Measurements from ENCODE around the gene GNAT2. TPM values are rescaled to one million over a fixed set of nuclear protein-coding genes. Genes with fewer than 3 reads are reported as not detected.

Gene GNAT2
- total and polyA plus RNA-seq, 10 of the 15 experiments (the other 5 are each of a cell fraction or from before 2014, with no cell fraction given), result 0.08 to 1.3 (median 0.41) TPM

DNA sequence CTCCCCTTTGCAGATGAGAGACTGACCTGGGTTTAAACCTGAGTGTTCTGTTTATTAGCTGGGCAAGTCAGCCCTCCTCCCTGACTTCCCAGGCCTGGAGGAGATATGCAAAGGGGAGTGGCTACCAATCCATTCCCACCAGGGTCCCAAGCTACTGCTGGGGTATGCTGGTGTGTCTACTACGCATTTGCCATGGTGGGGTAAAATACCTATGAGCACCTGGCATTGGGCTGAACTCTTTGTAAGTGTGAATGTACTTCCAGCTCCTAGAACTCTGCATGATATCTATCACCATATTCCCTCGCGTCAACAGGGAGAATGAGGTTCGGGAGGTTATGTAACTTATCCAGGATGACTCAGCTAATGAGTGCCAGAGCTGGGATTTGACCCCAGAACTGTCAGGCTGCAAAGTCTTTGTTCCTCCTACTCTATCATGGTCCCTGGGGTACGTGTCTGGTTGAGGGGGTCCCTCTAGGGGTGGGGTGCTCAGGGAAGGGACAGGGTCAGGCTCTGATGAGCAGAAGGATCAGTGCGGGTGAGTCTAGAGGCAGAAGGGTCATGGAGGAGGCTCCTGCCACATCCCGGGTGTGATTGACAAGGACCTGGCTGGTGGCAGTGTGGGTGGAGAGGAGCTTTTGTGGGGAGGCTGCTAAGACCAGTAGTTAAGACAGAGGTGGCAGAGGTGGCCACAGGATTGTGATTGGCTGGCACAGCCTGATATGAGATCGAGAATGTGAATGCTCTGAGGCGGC lies 17.0 kb upstream of the GNAT2 start:
- ChIA-PET POLR2A (interaction anchor here (1.3 to 1.9 kb wide), 4 partner anchors 12 to 90 kb away, joined by 3 to 8 read pairs (median 5); partner anchors contain the start of gene GNAI3), RAD21 (ENCODE audit: unreplicated experiment) (interaction anchor here (0.8 to 7.3 kb wide), 6 partner anchors 19 to 348 kb away, joined by 3 to 106 read pairs (median 5); partner anchors contain the start of genes AHCYL1, GSTM1 and GSTM4), SMC1A (ENCODE audit: uncharacterized antibody, unreplicated experiment) (interaction anchor here (0.8 to 9.1 kb wide), 11 partner anchors 13 to 349 kb away, joined by 3 to 117 read pairs (median 3); partner anchors contain the start of genes AHCYL1 and GNAI3), CTCF (interaction anchor here (0.5 to 10.7 kb wide), 13 partner anchors 11 to 374 kb away, joined by 3 to 299 read pairs (median 4); partner anchors contain the start of genes AHCYL1 and GSTM4)
- ATAC-seq (no peak), DNase-seq (ENCODE audit: low read depth, low spot score) (no peak), FAIRE-seq (no peak)
- no peak overlapping the region for H3K9ac ChIP-seq (ENCODE audit: control insufficient read depth, insufficient read depth, low read length)
- intact Hi-C loops (cut with micrococcal nuclease; ENCODE audit: unreplicated experiment) (no loop called here), in situ Hi-C loops (cut with MboI) (no loop called here)
- no peak overlapping the region for H3K27ac ChIP-seq (ENCODE audit: control insufficient read depth, insufficient read depth)
- no peak overlapping the region for H2AFZ ChIP-seq (ENCODE audit: control insufficient read depth, low read depth, low read length)
- no TSS peak for BruUV-seq (replicated peaks)
- H3K4me1 ChIP-seq (ENCODE audit: control insufficient read depth, insufficient read depth, low read length), result peaks cover 14% of the 10 kb centered on the region
- TF ChIP-seq, protein P1, sequence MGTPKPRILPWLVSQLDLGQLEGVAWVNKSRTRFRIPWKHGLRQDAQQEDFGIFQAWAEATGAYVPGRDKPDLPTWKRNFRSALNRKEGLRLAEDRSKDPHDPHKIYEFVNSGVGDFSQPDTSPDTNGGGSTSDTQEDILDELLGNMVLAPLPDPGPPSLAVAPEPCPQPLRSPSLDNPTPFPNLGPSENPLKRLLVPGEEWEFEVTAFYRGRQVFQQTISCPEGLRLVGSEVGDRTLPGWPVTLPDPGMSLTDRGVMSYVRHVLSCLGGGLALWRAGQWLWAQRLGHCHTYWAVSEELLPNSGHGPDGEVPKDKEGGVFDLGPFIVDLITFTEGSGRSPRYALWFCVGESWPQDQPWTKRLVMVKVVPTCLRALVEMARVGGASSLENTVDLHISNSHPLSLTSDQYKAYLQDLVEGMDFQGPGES (IDR thresholded peaks at IDR 0.05), result no peak
- 0 out of 2 replicates have a peak, but pooled peaks have one; percentile 27 for TF ChIP-seq NFYB (IDR thresholded peaks at IDR 0.05; ENCODE audit: insufficient read depth, low read depth, low read length)
- peaks cover 1 to 4% of the 10 kb centered on the region in 2 experiments; a peak in 3 of 4 replicates for H3K36me3 ChIP-seq (ENCODE audit: control insufficient read depth in 2 of 2, insufficient read depth in 2 of 2, low read length in 1 of 2)
- no peak overlapping the region for H3K4me2 ChIP-seq (ENCODE audit: control insufficient read depth, insufficient read depth)
- no peaks in the 10 kb centered on the region for H4K20me1 ChIP-seq (ENCODE audit: control insufficient read depth, insufficient read depth)
- no peaks in the 10 kb centered on the region for H3K27me3 ChIP-seq (replicated peaks in 1 of 2; ENCODE audit: control insufficient read depth in 2 of 2, insufficient read depth in 2 of 2, low read length in 1 of 2)
- 92% methylated on average over 9 of the region's 9 CpGs for WGBS (ENCODE audit: insufficient coverage, insufficient replicate concordance, low lambda C conversion rate, missing lambda C conversion rate)
- no peaks in the 10 kb centered on the region for H3K79me2 ChIP-seq (ENCODE audit: control insufficient read depth, insufficient read depth, low read length)
- no peaks in the 10 kb centered on the region for H3K9me3 ChIP-seq (replicated peaks; ENCODE audit: control insufficient read depth, insufficient read depth, low read length)
- H3K4me3 ChIP-seq, result no peak overlapping the region

DNA sequence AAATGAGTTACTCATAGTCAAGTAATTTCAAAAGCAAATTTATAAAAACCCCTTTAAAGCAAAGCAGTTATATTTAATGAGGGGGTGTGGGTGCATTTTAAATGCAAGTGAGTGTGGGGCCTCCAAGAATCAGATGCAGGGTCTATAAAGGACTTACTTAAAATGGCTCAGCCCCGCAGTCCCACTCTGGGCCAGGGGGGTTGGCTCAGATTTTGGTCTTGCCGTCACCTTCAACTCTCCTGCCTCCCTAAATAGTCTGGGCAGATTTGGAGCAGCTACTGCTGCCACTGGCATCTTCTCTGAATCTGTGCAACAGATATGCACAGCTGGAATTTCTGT lies 16.4 kb upstream of the GNAT2 start:
- 73% methylated on average over 2 of the region's 2 CpGs for WGBS (ENCODE audit: insufficient coverage, insufficient replicate concordance, low lambda C conversion rate, missing lambda C conversion rate)
- ChIA-PET CTCF (interaction anchor here (0.5 to 10.7 kb wide), 10 partner anchors 11 to 350 kb away, joined by 3 to 299 read pairs (median 4); partner anchors contain the start of genes AHCYL1 and GSTM4), RAD21 (ENCODE audit: unreplicated experiment) (interaction anchor here (0.9 to 7.3 kb wide), 7 partner anchors 14 to 348 kb away, joined by 3 to 106 read pairs (median 4); partner anchors contain the start of genes AHCYL1 and GSTM4), POLR2A (interaction anchor here (1.6 to 1.9 kb wide), 2 partner anchors 12 to 90 kb away, joined by 6 to 8 read pairs; no protein-coding TSS in a partner anchor), SMC1A (ENCODE audit: uncharacterized antibody, unreplicated experiment) (interaction anchor here (0.8 to 9.1 kb wide), 6 partner anchors 16 to 350 kb away, joined by 3 to 117 read pairs (median 40); partner anchors contain the start of gene AHCYL1)
- Histone ChIP-seq H3K4me1 (ENCODE audit: control insufficient read depth, insufficient read depth, low read length) (peaks cover 14% of the 10 kb centered on the region), H3K9me3 (replicated peaks; ENCODE audit: control insufficient read depth, insufficient read depth, low read length) (no peaks in the 10 kb centered on the region), H2AFZ (ENCODE audit: control insufficient read depth, low read depth, low read length) (no peak overlapping the region), H3K27me3 (replicated peaks in 1 of 2; ENCODE audit: control insufficient read depth in 2 of 2, insufficient read depth in 2 of 2, low read length in 1 of 2) (no peaks in the 10 kb centered on the region), H3K9ac (ENCODE audit: control insufficient read depth, insufficient read depth, low read length) (no peak overlapping the region), H3K4me3 (no peak overlapping the region), H3K79me2 (ENCODE audit: control insufficient read depth, insufficient read depth, low read length) (no peaks in the 10 kb centered on the region), H3K36me3 (ENCODE audit: control insufficient read depth in 2 of 2, insufficient read depth in 2 of 2, low read length in 1 of 2) (peaks cover 5 to 9% of the 10 kb centered on the region in 2 experiments; a peak in 3 of 4 replicates), H3K27ac (ENCODE audit: control insufficient read depth, insufficient read depth) (no peak overlapping the region), H4K20me1 (ENCODE audit: control insufficient read depth, insufficient read depth) (no peaks in the 10 kb centered on the region), H3K4me2 (ENCODE audit: control insufficient read depth, insufficient read depth) (no peak overlapping the region)
- DNase-seq (ENCODE audit: low read depth, low spot score) (no peak), FAIRE-seq (no peak), ATAC-seq (no peak)
- intact Hi-C loops (cut with micrococcal nuclease; ENCODE audit: unreplicated experiment) (no loop called here), in situ Hi-C loops (cut with MboI) (no loop called here)
- BruUV-seq (replicated peaks), result no TSS peak
- TF ChIP-seq RUNX3 (IDR thresholded peaks at IDR 0.05; ENCODE audit: low read length) (no peak), RFX5 (IDR thresholded peaks at IDR 0.05; ENCODE audit: low read depth, low read length) (no peak), NBN (IDR thresholded peaks at IDR 0.05) (no peak), IKZF2 (IDR thresholded peaks at IDR 0.05) (no peak), SIN3A (IDR thresholded peaks at IDR 0.05; ENCODE audit: low read depth, low read length) (no peak), NFYA (IDR thresholded peaks at IDR 0.05; ENCODE audit: borderline replicate concordance, low read depth, low read length) (no peak), ATF7 (IDR thresholded peaks at IDR 0.05; ENCODE audit: low read depth) (no peak), MEF2A (IDR thresholded peaks at IDR 0.05; ENCODE audit: insufficient read depth, low read depth, low read length) (no peak)
- TF ChIP-seq, protein P2, sequence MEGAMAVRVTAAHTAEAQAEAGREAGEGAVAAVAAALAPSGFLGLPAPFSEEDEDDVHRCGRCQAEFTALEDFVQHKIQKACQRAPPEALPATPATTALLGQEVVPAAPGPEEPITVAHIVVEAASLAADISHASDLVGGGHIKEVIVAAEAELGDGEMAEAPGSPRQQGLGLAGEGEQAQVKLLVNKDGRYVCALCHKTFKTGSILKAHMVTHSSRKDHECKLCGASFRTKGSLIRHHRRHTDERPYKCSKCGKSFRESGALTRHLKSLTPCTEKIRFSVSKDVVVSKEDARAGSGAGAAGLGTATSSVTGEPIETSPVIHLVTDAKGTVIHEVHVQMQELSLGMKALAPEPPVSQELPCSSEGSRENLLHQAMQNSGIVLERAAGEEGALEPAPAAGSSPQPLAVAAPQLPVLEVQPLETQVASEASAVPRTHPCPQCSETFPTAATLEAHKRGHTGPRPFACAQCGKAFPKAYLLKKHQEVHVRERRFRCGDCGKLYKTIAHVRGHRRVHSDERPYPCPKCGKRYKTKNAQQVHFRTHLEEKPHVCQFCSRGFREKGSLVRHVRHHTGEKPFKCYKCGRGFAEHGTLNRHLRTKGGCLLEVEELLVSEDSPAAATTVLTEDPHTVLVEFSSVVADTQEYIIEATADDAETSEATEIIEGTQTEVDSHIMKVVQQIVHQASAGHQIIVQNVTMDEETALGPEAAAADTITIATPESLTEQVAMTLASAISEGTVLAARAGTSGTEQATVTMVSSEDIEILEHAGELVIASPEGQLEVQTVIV (IDR thresholded peaks at IDR 0.05; ENCODE audit: borderline replicate concordance, partially characterized antibody), result no peak

All from GM12878 (cell line).